NCI-H774 (cell line): ENCODE results near the gene PLCE1.

Experiments used
- DNase-seq: peaks from one replicate; lab custom pipeline; 2025; lab: John Stamatoyannopoulos, UW

The PLCE1 gene

GRCh38 chr10:93994438-93994801, 689 bp downstream of the PLCE1 start:
- no peak for DNase-seq

GRCh38 chr10:93995182-93995581, 1.5 kb downstream of the PLCE1 start:
- DNase-seq = no peak

- no peak for DNase-seq
Observed at GRCh38 chr10:93995598-93996271, 2.0 kb downstream of the PLCE1 start.

- no peak for DNase-seq
Observed at GRCh38 chr10:93996551-93996950, 2.8 kb downstream of the PLCE1 start.

GRCh38 chr10:93997546-93997945, 3.8 kb downstream of the PLCE1 start:
- DNase-seq = no peak

- DNase-seq = no peak
Observed at GRCh38 chr10:93999401-93999851, 5.7 kb downstream of the PLCE1 start.

GRCh38 chr10:94000638-94001415, 7.1 kb downstream of the PLCE1 start:
- no peak for DNase-seq

- no peak for DNase-seq
Observed at GRCh38 chr10:94001416-94001810, 7.7 kb downstream of the PLCE1 start.

- DNase-seq = no peak
Observed at GRCh38 chr10:94002156-94002555, 8.4 kb downstream of the PLCE1 start.

GRCh38 chr10:94003488-94003887, 9.8 kb downstream of the PLCE1 start:
- DNase-seq = no peak

- no peak for DNase-seq
Observed at GRCh38 chr10:94005050-94005449, 11.3 kb downstream of the PLCE1 start.

- DNase-seq = no peak
Observed at GRCh38 chr10:94006591-94007550, 13.1 kb downstream of the PLCE1 start.

- DNase-seq = no peak
Observed at GRCh38 chr10:94008526-94008925, 14.8 kb downstream of the PLCE1 start.

- no peak for DNase-seq
Observed at GRCh38 chr10:94010116-94010515, 16.4 kb downstream of the PLCE1 start.

- DNase-seq = no peak
Observed at GRCh38 chr10:94010886-94011285, 17.2 kb downstream of the PLCE1 start.

- no peak for DNase-seq
Observed at GRCh38 chr10:94011296-94011695, 17.6 kb downstream of the PLCE1 start.

GRCh38 chr10:94012834-94013233, 19.1 kb downstream of the PLCE1 start:
- no peak for DNase-seq

GRCh38 chr10:94013331-94013760, 19.6 kb downstream of the PLCE1 start:
- no peak for DNase-seq

- no peak for DNase-seq
Observed at GRCh38 chr10:94014304-94014703, 20.6 kb downstream of the PLCE1 start.

- DNase-seq = no peak
Observed at GRCh38 chr10:94016727-94017714, 23.3 kb downstream of the PLCE1 start.

GRCh38 chr10:94018107-94018506, 24.4 kb downstream of the PLCE1 start:
- DNase-seq = no peak
